Measurements from ENCODE around the gene ATP4B.
"Not testable (repeated sequence)": the region's sequence is repeated elsewhere in the genome, so short reads cannot be mapped to it uniquely, and the experiment has no call there.

The ATP4B gene

GRCh38 chr13:113628291-113629270 is 29.4 kb downstream of the ATP4B start:
- no peaks in the 10 kb centered on the region for H3K4me1 ChIP-seq
- no peak overlapping the region for H3K27ac ChIP-seq
- peaks cover 100% of the 10 kb centered on the region for H4K20me1 ChIP-seq
- H3K9ac ChIP-seq: no peak overlapping the region
- no peaks in the 10 kb centered on the region for H3K9me3 ChIP-seq
- H3K36me3 ChIP-seq: peaks cover 95% of the 10 kb centered on the region
- H3K4me3 ChIP-seq: no peak overlapping the region
- no peak overlapping the region for H3K4me2 ChIP-seq
- no peak for TF ChIP-seq Cebpa-rat (IDR thresholded peaks at IDR 0.05)
- H3K27me3 ChIP-seq: no peaks in the 10 kb centered on the region

GRCh38 chr13:113627136-113627535 is 30.9 kb downstream of the ATP4B start:
- Histone ChIP-seq H4K20me1 (peaks cover 100% of the 10 kb centered on the region), H3K36me3 (peaks cover 95% of the 10 kb centered on the region), H3K4me1 (no peaks in the 10 kb centered on the region), H3K4me3 (no peak overlapping the region), H3K9me3 (no peaks in the 10 kb centered on the region), H3K27me3 (no peaks in the 10 kb centered on the region), H3K4me2 (no peak overlapping the region), H3K27ac (no peak overlapping the region), H3K9ac (no peak overlapping the region)
- TF ChIP-seq Cebpa-rat (IDR thresholded peaks at IDR 0.05): no peak

- Histone ChIP-seq H3K27ac (no peak overlapping the region), H3K9me3 (no peaks in the 10 kb centered on the region), H3K4me3 (no peak overlapping the region), H3K9ac (no peak overlapping the region), H3K36me3 (peaks cover 93% of the 10 kb centered on the region), H3K27me3 (no peaks in the 10 kb centered on the region), H3K4me2 (no peak overlapping the region), H4K20me1 (peaks cover 100% of the 10 kb centered on the region), H3K4me1 (no peaks in the 10 kb centered on the region)
- TF ChIP-seq Cebpa-rat (IDR thresholded peaks at IDR 0.05): no peak
Measured at GRCh38 chr13:113625965-113626721, 31.9 kb downstream of the ATP4B start.

GRCh38 chr13:113624640-113625304 is 33.2 kb downstream of the ATP4B start:
- H3K36me3 ChIP-seq: peaks cover 90% of the 10 kb centered on the region
- H3K4me3 ChIP-seq, H3K9ac ChIP-seq, H3K9me3 ChIP-seq, H3K27ac ChIP-seq, H3K4me2 ChIP-seq, H3K4me1 ChIP-seq, H3K27me3 ChIP-seq: not testable (repeated sequence)
- peaks cover 100% of the 10 kb centered on the region for H4K20me1 ChIP-seq

GRCh38 chr13:113624235-113624587 is 33.8 kb downstream of the ATP4B start:
- no peak overlapping the region for H3K9ac ChIP-seq
- H3K36me3 ChIP-seq: peaks cover 89% of the 10 kb centered on the region
- H3K4me2 ChIP-seq: no peak overlapping the region
- H3K4me3 ChIP-seq: no peak overlapping the region
- no peaks in the 10 kb centered on the region for H3K4me1 ChIP-seq
- TF ChIP-seq Cebpa-rat (IDR thresholded peaks at IDR 0.05): no peak
- no peaks in the 10 kb centered on the region for H3K27me3 ChIP-seq
- no peak overlapping the region for H3K27ac ChIP-seq
- peaks cover 100% of the 10 kb centered on the region for H4K20me1 ChIP-seq
- H3K9me3 ChIP-seq: no peaks in the 10 kb centered on the region

- H3K4me3 ChIP-seq: no peak overlapping the region
- H3K9me3 ChIP-seq: no peaks in the 10 kb centered on the region
- H3K4me1 ChIP-seq: no peaks in the 10 kb centered on the region
- H3K27me3 ChIP-seq: no peaks in the 10 kb centered on the region
- H3K27ac ChIP-seq: no peak overlapping the region
- peaks cover 100% of the 10 kb centered on the region for H4K20me1 ChIP-seq
- H3K9ac ChIP-seq: no peak overlapping the region
- TF ChIP-seq Cebpa-rat (IDR thresholded peaks at IDR 0.05): no peak
- peaks cover 89% of the 10 kb centered on the region for H3K36me3 ChIP-seq
- H3K4me2 ChIP-seq: no peak overlapping the region
Measured at GRCh38 chr13:113623491-113624234, 34.3 kb downstream of the ATP4B start.

- H3K27me3 ChIP-seq: no peaks in the 10 kb centered on the region
- H3K9ac ChIP-seq: no peak overlapping the region
- no peak overlapping the region for H3K27ac ChIP-seq
- H3K36me3 ChIP-seq: peaks cover 89% of the 10 kb centered on the region
- H3K4me2 ChIP-seq: no peak overlapping the region
- H3K9me3 ChIP-seq: no peaks in the 10 kb centered on the region
- TF ChIP-seq Cebpa-rat (IDR thresholded peaks at IDR 0.05): no peak
- H3K4me1 ChIP-seq: no peaks in the 10 kb centered on the region
- H4K20me1 ChIP-seq: peaks cover 100% of the 10 kb centered on the region
- H3K4me3 ChIP-seq: no peak overlapping the region
Measured at GRCh38 chr13:113622791-113623490, 35.1 kb downstream of the ATP4B start.

GRCh38 chr13:113621986-113622550 is 35.9 kb downstream of the ATP4B start:
- not testable (repeated sequence) for H3K9ac ChIP-seq, H3K27me3 ChIP-seq, H3K27ac ChIP-seq, H3K4me3 ChIP-seq, H3K4me1 ChIP-seq, H3K4me2 ChIP-seq, H3K9me3 ChIP-seq
- peaks cover 89% of the 10 kb centered on the region for H3K36me3 ChIP-seq
- peaks cover 100% of the 10 kb centered on the region for H4K20me1 ChIP-seq

- not testable (repeated sequence) for H3K27me3 ChIP-seq, H3K4me2 ChIP-seq, H3K9me3 ChIP-seq, H3K4me3 ChIP-seq, H3K27ac ChIP-seq, H3K9ac ChIP-seq
- peaks cover 10% of the 10 kb centered on the region for H3K4me1 ChIP-seq
- peaks cover 100% of the 10 kb centered on the region for H4K20me1 ChIP-seq
- H3K36me3 ChIP-seq: peaks cover 89% of the 10 kb centered on the region
Measured at GRCh38 chr13:113621498-113621897, 36.5 kb downstream of the ATP4B start.

Measured in BLaER1 (cell line).